Upper lobe of left lung (tissue), 4 donors: ENCODE measurements around the gene ISOC2.

Experiments used
- CTCF ChIP-seq, 6 experiments: fragments of 450-650 bp in 4 of 6; fragments of 200-600 bp in 2 of 6; sonication (generic) in 2 of 6; IDR thresholded peaks; one replicate each; pipeline ENCODE4 v1.5.1; 2016 to 2019; ENCODE audit warnings: antibody characterized with exemption in 6 of 6
- EP300 ChIP-seq, 4 donors: sonication (generic); formaldehyde crosslinking; IDR thresholded peaks; one replicate each; pipeline ENCODE4 v1.5.1; 2017; ENCODE audit warnings: antibody characterized with exemption in 4 of 4, control low read depth in 2 of 4

GRCh38 chr19:55459551-55459949, 1.9 kb downstream of the ISOC2 start:
- TF ChIP-seq CTCF (IDR thresholded peaks at IDR 0.05) = no peak
- TF ChIP-seq EP300 (IDR thresholded peaks at IDR 0.05) = no peak
